GM12878 (cell line): ENCODE measurements around the gene BBS5. TPM values are rescaled to one million over a fixed set of nuclear protein-coding genes. Genes with fewer than 3 reads are reported as not detected.

Experiments
- ATAC-seq: fragments of 200-7000 bp; cut with Tn5 transposase; 3 replicates; pipeline ENCODE4 v1.9.1; 2020; ENCODE audit warnings: mild to moderate bottlenecking, moderate library complexity
- BruUV-seq: library from RNA; stranded (reverse); fragments of 400-500 nt; replicated peaks from 2 replicates; lab custom pipeline; 2021; lab: Mats Ljungman, UMichigan
- CTCF ChIA-PET: fragments of 300-600 bp; sonication (Branson Sonifier 250); formaldehyde crosslinking; extraction: SDS; loops from one replicate; lab custom pipeline; 2021; ENCODE audit warnings: inconsistent platforms; lab: Yijun Ruan, JAX
- POLR2A ChIA-PET: fragments of 350-600 bp; formaldehyde crosslinking; extraction: SDS; loops from one replicate; lab custom pipeline; 2021; ENCODE audit warnings: inconsistent platforms; lab: Charles Lee
- RAD21 ChIA-PET: fragments of 300-600 bp; sonication (Branson Sonifier 250); formaldehyde crosslinking; loops from one replicate; lab custom pipeline; 2023; ENCODE audit warnings: antibody characterized with exemption; ENCODE audit not compliant: unreplicated experiment; lab: Charles Lee
- SMC1A ChIA-PET: fragments of 300-600 bp; sonication (Branson Sonifier 250); formaldehyde crosslinking; loops from one replicate; lab custom pipeline; 2023; ENCODE audit not compliant: unreplicated experiment, uncharacterized antibody; lab: Charles Lee
- DNase-seq: peaks from one replicate; pipeline ENCODE4 v3.0.0-alpha.2; 2011; ENCODE audit warnings: low read depth, low spot score
- FAIRE-seq: peaks from 3 replicates; lab custom pipeline; 2011; peaks lifted over from hg19 to GRCh38; lab: Jason Lieb, UNC
- H2AFZ ChIP-seq: 2 replicates; pipeline ENCODE4 v1.6.0; 2011; ENCODE audit warnings: low read depth, low read length, control low read depth; ENCODE audit not compliant: control insufficient read depth
- H3K27ac ChIP-seq: 2 replicates; pipeline ENCODE4 v1.5.1; 2011; ENCODE audit warnings: control low read depth; ENCODE audit not compliant: control insufficient read depth, insufficient read depth
- H3K27me3 ChIP-seq, 2 experiments: replicated peaks in 1 of 2; 2 replicates each; pipeline versions ENCODE4 v1.6.0 to v1.6.1; 2011; ENCODE audit warnings: low read length in 1 of 2; ENCODE audit not compliant: control insufficient read depth in 2 of 2, insufficient read depth in 2 of 2
- H3K36me3 ChIP-seq, 2 experiments: 2 replicates each; pipeline ENCODE4 v1.5.1; 2011; ENCODE audit warnings: low read length in 1 of 2; ENCODE audit not compliant: control insufficient read depth in 2 of 2, insufficient read depth in 2 of 2
- H3K4me1 ChIP-seq: 2 replicates; pipeline ENCODE4 v1.6.1; 2011; ENCODE audit warnings: mild to moderate bottlenecking, low read length, moderate library complexity, mixed read lengths; ENCODE audit not compliant: control insufficient read depth, insufficient read depth
- H3K4me2 ChIP-seq: 2 replicates; pipeline ENCODE4 v1.6.0; 2011; ENCODE audit warnings: control low read depth; ENCODE audit not compliant: control insufficient read depth, insufficient read depth
- H3K4me3 ChIP-seq: fragments of 200-600 bp; sonication (generic); 2 replicates; pipeline ENCODE4 v1.5.1; 2016
- H3K79me2 ChIP-seq: 2 replicates; pipeline ENCODE4 v1.6.0; 2011; ENCODE audit warnings: low read length; ENCODE audit not compliant: control insufficient read depth, insufficient read depth
- H3K9ac ChIP-seq: 2 replicates; pipeline ENCODE4 v1.8.0; 2011; ENCODE audit warnings: low read length, control low read depth, mixed read lengths; ENCODE audit not compliant: control insufficient read depth, insufficient read depth
- H3K9me3 ChIP-seq: replicated peaks from 3 replicates; pipeline ENCODE4 v1.5.1; 2011; ENCODE audit warnings: mild to moderate bottlenecking, low read length; ENCODE audit not compliant: control insufficient read depth, insufficient read depth
- H4K20me1 ChIP-seq: 2 replicates; pipeline ENCODE4 v1.6.0; 2011; ENCODE audit not compliant: control insufficient read depth, insufficient read depth
- BACH1 ChIP-seq: fragments of 450-650 bp; IDR thresholded peaks from 2 replicates; pipeline ENCODE4 v1.6.1; 2017; ENCODE audit warnings: mild to moderate bottlenecking, borderline replicate concordance
- CEBPZ ChIP-seq: fragments of 150-350 bp; IDR thresholded peaks from 2 replicates; pipeline ENCODE4 v1.6.1; 2016; ENCODE audit warnings: low read depth, low read length
- GATAD2B ChIP-seq: fragments of 450-650 bp; conservative IDR thresholded peaks from 2 replicates; pipeline ENCODE4 v1.6.1; 2017; ENCODE audit warnings: low read depth, mild to moderate bottlenecking, moderate library complexity
- IKZF2 ChIP-seq, 2 experiments: fragments of 450-650 bp; IDR thresholded peaks; 2 replicates each; pipeline ENCODE4 v1.6.1; 2017; ENCODE audit warnings: mild to moderate bottlenecking in 2 of 2, moderate library complexity in 2 of 2
- LARP7 ChIP-seq: fragments of 450-650 bp; IDR thresholded peaks from 2 replicates; pipeline ENCODE4 v1.6.1; 2017; ENCODE audit warnings: mild to moderate bottlenecking
- MEF2A ChIP-seq: IDR thresholded peaks from 2 replicates; pipeline ENCODE4 v1.6.1; 2011; ENCODE audit warnings: low read depth, mild to moderate bottlenecking, low read length, moderate library complexity; ENCODE audit not compliant: insufficient read depth
- MXI1 ChIP-seq: fragments of 150-350 bp; IDR thresholded peaks from 2 replicates; pipeline ENCODE4 v1.6.1; 2011; ENCODE audit warnings: low read depth, mild to moderate bottlenecking, inconsistent platforms, low read length, improper control_type of control experiment
- RAD51 ChIP-seq: fragments of 450-650 bp; IDR thresholded peaks from 2 replicates; pipeline ENCODE4 v1.6.1; 2016; ENCODE audit warnings: moderate library complexity, mild to moderate bottlenecking, inconsistent platforms
- SIX5 ChIP-seq: IDR thresholded peaks from 2 replicates; pipeline ENCODE4 v1.6.1; 2011; ENCODE audit warnings: mild to moderate bottlenecking, low read depth, low read length, moderate library complexity; ENCODE audit not compliant: severe bottlenecking
- SMC3 ChIP-seq: IDR thresholded peaks from 2 replicates; pipeline ENCODE4 v1.6.1; 2011; ENCODE audit warnings: low read length, improper control_type of control experiment, borderline replicate concordance
- TCF12 ChIP-seq: IDR thresholded peaks from 2 replicates; pipeline ENCODE4 v1.6.1; 2011; ENCODE audit warnings: low read depth, mild to moderate bottlenecking, low read length
- TCF7 ChIP-seq: IDR thresholded peaks from 2 replicates; pipeline ENCODE4 v1.6.1; 2014; ENCODE audit warnings: antibody characterized with exemption, borderline replicate concordance
- WGBS: methylation state at CpG from one replicate; pipeline ENCODE4 v1.1.6; 2016; ENCODE audit warnings: low lambda C conversion rate; ENCODE audit not compliant: insufficient replicate concordance, insufficient coverage; ENCODE audit errors: missing lambda C conversion rate; 5-methylcytosine and 5-hydroxymethylcytosine counted together
- in situ Hi-C: fragments of 300-500 bp; cut with MboI; formaldehyde crosslinking; loops from 9 replicates; pipeline ENCODE4 v1.14.3; 2018; ENCODE audit warnings: mixed read lengths
- intact Hi-C: fragments of 100-400 bp; cut with micrococcal nuclease; formaldehyde crosslinking; loops from one replicate; pipeline ENCODE4 v1.14.2; 2022; ENCODE audit not compliant: unreplicated experiment
- polyA plus RNA-seq, 11 experiments: library from polyadenylated mRNA; depleted of rRNA in 4 of 11; unstranded in 6 of 11; stranded (reverse) in 5 of 11; fragments of >200 nt; fragmentation: Nextera tagmentation in 4 of 11; fragmentation: Illumina TruSeq in 1 of 11; extraction: Ambion mirVana in 4 of 11; extraction: Trizol in 1 of 11; gene quantifications; 1 replicate in 1 of 11; 2 replicates in 10 of 11; pipeline versions ENCODE4 v1.2.1 to v1.2.3, GENCODE V29; 2011 to 2016; ENCODE audit warnings: inconsistent platforms in 2 of 11, missing spikeins in 2 of 11, low read depth in 1 of 11
- total RNA-seq, 4 experiments: library from RNA; depleted of rRNA in 3 of 4; stranded (reverse); fragments of >200 nt in 3 of 4; fragmentation: Illumina TruSeq in 1 of 4; extraction: Trizol in 1 of 4; gene quantifications; 2 replicates each; pipeline versions ENCODE4 v1.2.1 to v1.2.3, GENCODE V29; 2013 to 2021
- TF ChIP-seq, protein P1 (sequence below): fragments of 450-650 bp; IDR thresholded peaks from 2 replicates; pipeline ENCODE4 v1.6.1; 2017; ENCODE audit warnings: antibody characterized with exemption, mild to moderate bottlenecking, moderate library complexity
- TF ChIP-seq, protein P2 (sequence below): fragments of 450-650 bp; IDR thresholded peaks from 2 replicates; pipeline ENCODE4 v1.6.1; 2016; ENCODE audit warnings: mild to moderate bottlenecking

Gene BBS5
- total and polyA plus RNA-seq, 10 of the 15 experiments (the other 5 are each of a cell fraction or from before 2014, with no cell fraction given) = 0.56 to 3.4 (median 1.6) TPM

- H3K79me2 ChIP-seq = no peaks in the 10 kb centered on the region
- H3K4me2 ChIP-seq = no peak overlapping the region
- DNase-seq (no peak), FAIRE-seq (no peak), ATAC-seq (no peak)
- H3K27ac ChIP-seq = no peak overlapping the region
- no peak overlapping the region for H3K4me3 ChIP-seq
- in situ Hi-C loops = no loop called here
- CTCF ChIA-PET = interaction anchor here (2.1 kb wide), 1 partner anchor 9 kb away, joined by 5 read pairs; no protein-coding TSS in a partner anchor
- POLR2A ChIA-PET = no interaction called here
- H2AFZ ChIP-seq = no peak overlapping the region
- WGBS = 0% methylated on average over 1 of the region's 1 CpG
- intact Hi-C loops = no loop called here
- H3K36me3 ChIP-seq = no peaks in the 10 kb centered on the region
- no peaks in the 10 kb centered on the region for H3K9me3 ChIP-seq
- no peaks in the 10 kb centered on the region for H4K20me1 ChIP-seq
- no peaks in the 10 kb centered on the region for H3K27me3 ChIP-seq
- SMC1A ChIA-PET = no interaction called here
- H3K4me1 ChIP-seq = no peaks in the 10 kb centered on the region
- TF ChIP-seq, protein P1, sequence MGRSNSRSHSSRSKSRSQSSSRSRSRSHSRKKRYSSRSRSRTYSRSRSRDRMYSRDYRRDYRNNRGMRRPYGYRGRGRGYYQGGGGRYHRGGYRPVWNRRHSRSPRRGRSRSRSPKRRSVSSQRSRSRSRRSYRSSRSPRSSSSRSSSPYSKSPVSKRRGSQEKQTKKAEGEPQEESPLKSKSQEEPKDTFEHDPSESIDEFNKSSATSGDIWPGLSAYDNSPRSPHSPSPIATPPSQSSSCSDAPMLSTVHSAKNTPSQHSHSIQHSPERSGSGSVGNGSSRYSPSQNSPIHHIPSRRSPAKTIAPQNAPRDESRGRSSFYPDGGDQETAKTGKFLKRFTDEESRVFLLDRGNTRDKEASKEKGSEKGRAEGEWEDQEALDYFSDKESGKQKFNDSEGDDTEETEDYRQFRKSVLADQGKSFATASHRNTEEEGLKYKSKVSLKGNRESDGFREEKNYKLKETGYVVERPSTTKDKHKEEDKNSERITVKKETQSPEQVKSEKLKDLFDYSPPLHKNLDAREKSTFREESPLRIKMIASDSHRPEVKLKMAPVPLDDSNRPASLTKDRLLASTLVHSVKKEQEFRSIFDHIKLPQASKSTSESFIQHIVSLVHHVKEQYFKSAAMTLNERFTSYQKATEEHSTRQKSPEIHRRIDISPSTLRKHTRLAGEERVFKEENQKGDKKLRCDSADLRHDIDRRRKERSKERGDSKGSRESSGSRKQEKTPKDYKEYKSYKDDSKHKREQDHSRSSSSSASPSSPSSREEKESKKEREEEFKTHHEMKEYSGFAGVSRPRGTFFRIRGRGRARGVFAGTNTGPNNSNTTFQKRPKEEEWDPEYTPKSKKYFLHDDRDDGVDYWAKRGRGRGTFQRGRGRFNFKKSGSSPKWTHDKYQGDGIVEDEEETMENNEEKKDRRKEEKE = no peak
- TF ChIP-seq MEF2A (no peak), SIX5 (no peak), MXI1 (no peak), RAD51 (no peak), TCF7 (no peak), GATAD2B (no peak), LARP7 (no peak), SMC3 (no peak), CEBPZ (no peak), IKZF2 (IDR thresholded peaks at IDR 0.05) (no peak), BACH1 (no peak), TCF12 (no peak)
- TF ChIP-seq, protein P2, sequence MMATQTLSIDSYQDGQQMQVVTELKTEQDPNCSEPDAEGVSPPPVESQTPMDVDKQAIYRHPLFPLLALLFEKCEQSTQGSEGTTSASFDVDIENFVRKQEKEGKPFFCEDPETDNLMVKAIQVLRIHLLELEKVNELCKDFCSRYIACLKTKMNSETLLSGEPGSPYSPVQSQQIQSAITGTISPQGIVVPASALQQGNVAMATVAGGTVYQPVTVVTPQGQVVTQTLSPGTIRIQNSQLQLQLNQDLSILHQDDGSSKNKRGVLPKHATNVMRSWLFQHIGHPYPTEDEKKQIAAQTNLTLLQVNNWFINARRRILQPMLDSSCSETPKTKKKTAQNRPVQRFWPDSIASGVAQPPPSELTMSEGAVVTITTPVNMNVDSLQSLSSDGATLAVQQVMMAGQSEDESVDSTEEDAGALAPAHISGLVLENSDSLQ = no peak
- no TSS peak for BruUV-seq
- H3K9ac ChIP-seq = no peak overlapping the region
- RAD21 ChIA-PET = no interaction called here
These were observed 7.0 kb upstream of the BBS5 start for GRCh38 chr2:169472249-169472648.
